HG03108 (cell line): Measurements from ENCODE around the gene SPO11.
"Not testable (repeated sequence)": the region's sequence is repeated elsewhere in the genome, so short reads cannot be mapped to it uniquely, and the experiment has no call there.

Experiments
- ATAC-seq: cut with Tn5 transposase; IDR thresholded peaks from one replicate; pipeline ENCODE4 v1.9.1; 2021; ENCODE audit warnings: moderate library complexity; ENCODE audit not compliant: unreplicated experiment

The SPO11 gene

GRCh38 chr20:57332105-57333089, 2.8 kb downstream of the SPO11 start:
- no peak for ATAC-seq

- ATAC-seq, result no peak
Observed at GRCh38 chr20:57335392-57335791, 5.8 kb downstream of the SPO11 start.

GRCh38 chr20:57341663-57342062, 12.1 kb downstream of the SPO11 start:
- ATAC-seq, result no peak

- ATAC-seq, result no peak
Observed at GRCh38 chr20:57342829-57343228, 13.2 kb downstream of the SPO11 start.

- no peak for ATAC-seq
Observed at GRCh38 chr20:57346477-57346876, 16.9 kb downstream of the SPO11 start.

- ATAC-seq, result no peak
Observed at GRCh38 chr20:57347393-57347792, 17.8 kb downstream of the SPO11 start.

- not testable (repeated sequence) for ATAC-seq
Observed at GRCh38 chr20:57348200-57348921, 18.8 kb downstream of the SPO11 start.

GRCh38 chr20:57348922-57349574, 19.4 kb downstream of the SPO11 start:
- not testable (repeated sequence) for ATAC-seq

- ATAC-seq, result no peak
Observed at GRCh38 chr20:57350081-57350710, 20.6 kb downstream of the SPO11 start.

GRCh38 chr20:57350726-57351041, 21.1 kb downstream of the SPO11 start:
- not testable (repeated sequence) for ATAC-seq

- peak; percentile 74 for ATAC-seq
Observed at GRCh38 chr20:57351042-57351783, 21.6 kb downstream of the SPO11 start, which contains the start of gene RAE1. Gene RAE1 (plus strand): TSS chr20:57351255. CDS start chr20:57354039, 2,784 bp downstream.

GRCh38 chr20:57352305-57352704, 22.7 kb downstream of the SPO11 start:
- no peak for ATAC-seq

- no peak for ATAC-seq
Observed at GRCh38 chr20:57353351-57353750, 23.7 kb downstream of the SPO11 start.

GRCh38 chr20:57361517-57361916, 31.9 kb downstream of the SPO11 start:
- no peak for ATAC-seq

GRCh38 chr20:57364451-57364850, 34.8 kb downstream of the SPO11 start:
- ATAC-seq, result no peak

- no peak for ATAC-seq
Observed at GRCh38 chr20:57369596-57369995, 40.0 kb downstream of the SPO11 start.

GRCh38 chr20:57370316-57370715, 40.7 kb downstream of the SPO11 start:
- no peak for ATAC-seq

GRCh38 chr20:57371363-57371762, 41.8 kb downstream of the SPO11 start:
- ATAC-seq, result no peak

- ATAC-seq, result no peak
Observed at GRCh38 chr20:57372157-57372556, 42.6 kb downstream of the SPO11 start.
